ENCODE measurements around the gene DPY19L1. TPM values are rescaled to one million over a fixed set of nuclear protein-coding genes. Genes with fewer than 3 reads are reported as not detected.
"Not testable (repeated sequence)": the region's sequence is repeated elsewhere in the genome, so short reads cannot be mapped to it uniquely, and the experiment has no call there.

Gene DPY19L1
- total RNA-seq = 190 TPM

GRCh38 chr7:35037211-35037525, at the start of gene DPY19L1:
Gene DPY19L1 (minus strand): TSS chr7:35037485. CDS start chr7:35037394, 91 bp downstream.
- intact Hi-C loops (cut with DNase I) = loop anchor here (5.0 to 10.0 kb wide), 5 partner anchors 660 to 1910 kb away; partner anchors contain the start of genes ANLN, BBS9 and HERPUD2
- TF ChIP-seq CTCF (IDR thresholded peaks at IDR 0.05) = no peak
- peak within 1 kb of the TSS; percentile 64 to 78 for H3K4me3 ChIP-seq
- no peaks in the 10 kb centered on the region for H3K27me3 ChIP-seq
- H3K27ac ChIP-seq = peak within 1 kb of the TSS; percentile 76 to 93
- no peaks in the 10 kb centered on the region for H3K36me3 ChIP-seq
- no peaks in the 10 kb centered on the region for H3K9me3 ChIP-seq
- peaks cover 0 to 5% of the 10 kb centered on the region in 2 donors for H3K4me1 ChIP-seq
- no peak for DNase-seq (ENCODE audit: low spot score in 2 of 2)

GRCh38 chr7:35079517-35079916, 42.2 kb upstream of the DPY19L1 start:
- H3K4me1 ChIP-seq; H3K36me3 ChIP-seq; H3K4me3 ChIP-seq; intact Hi-C loops (cut with DNase I); H3K27ac ChIP-seq; DNase-seq (ENCODE audit: low spot score in 2 of 2); H3K9me3 ChIP-seq; H3K27me3 ChIP-seq: not testable (repeated sequence)

GRCh38 chr7:35074008-35074407, 36.7 kb upstream of the DPY19L1 start:
- H3K27me3 ChIP-seq; H3K9me3 ChIP-seq; DNase-seq (ENCODE audit: low spot score in 2 of 2); H3K4me1 ChIP-seq; H3K27ac ChIP-seq; H3K36me3 ChIP-seq; H3K4me3 ChIP-seq; intact Hi-C loops (cut with DNase I): not testable (repeated sequence)

- H3K4me1 ChIP-seq; H3K4me3 ChIP-seq; H3K27ac ChIP-seq; H3K36me3 ChIP-seq; H3K27me3 ChIP-seq; H3K9me3 ChIP-seq; DNase-seq (ENCODE audit: low spot score in 2 of 2); intact Hi-C loops (cut with DNase I): not testable (repeated sequence)
These were observed 35.9 kb upstream of the DPY19L1 start for GRCh38 chr7:35072950-35073827.

- intact Hi-C loops (cut with DNase I); H3K4me1 ChIP-seq; H3K27me3 ChIP-seq; H3K9me3 ChIP-seq; H3K36me3 ChIP-seq; H3K27ac ChIP-seq; H3K4me3 ChIP-seq; DNase-seq (ENCODE audit: low spot score in 2 of 2): not testable (repeated sequence)
These were observed 31.8 kb upstream of the DPY19L1 start for GRCh38 chr7:35069084-35069483.

- intact Hi-C loops (cut with DNase I); H3K27me3 ChIP-seq; H3K4me3 ChIP-seq; DNase-seq (ENCODE audit: low spot score in 2 of 2); H3K4me1 ChIP-seq; H3K9me3 ChIP-seq; H3K36me3 ChIP-seq; H3K27ac ChIP-seq: not testable (repeated sequence)
These were observed 28.1 kb upstream of the DPY19L1 start for GRCh38 chr7:35065382-35065781.

GRCh38 chr7:35058571-35058970, 21.3 kb upstream of the DPY19L1 start:
- H3K4me3 ChIP-seq; DNase-seq (ENCODE audit: low spot score in 2 of 2); H3K27me3 ChIP-seq; H3K4me1 ChIP-seq; H3K9me3 ChIP-seq; intact Hi-C loops (cut with DNase I); H3K36me3 ChIP-seq; H3K27ac ChIP-seq: not testable (repeated sequence)

- H3K9me3 ChIP-seq; intact Hi-C loops (cut with DNase I); H3K36me3 ChIP-seq; H3K27me3 ChIP-seq; H3K27ac ChIP-seq; H3K4me3 ChIP-seq; DNase-seq (ENCODE audit: low spot score in 2 of 2); H3K4me1 ChIP-seq: not testable (repeated sequence)
These were observed 20.5 kb upstream of the DPY19L1 start for GRCh38 chr7:35057505-35058451.

GRCh38 chr7:35055733-35056132, 18.4 kb upstream of the DPY19L1 start:
- H3K4me1 ChIP-seq; H3K27me3 ChIP-seq; H3K9me3 ChIP-seq; H3K4me3 ChIP-seq; intact Hi-C loops (cut with DNase I); H3K27ac ChIP-seq; H3K36me3 ChIP-seq; DNase-seq (ENCODE audit: low spot score in 2 of 2): not testable (repeated sequence)
- TF ChIP-seq CTCF (IDR thresholded peaks at IDR 0.05) = peak in 1 of 3 experiments; percentile 8

- intact Hi-C loops (cut with DNase I); H3K27ac ChIP-seq; DNase-seq (ENCODE audit: low spot score in 2 of 2); H3K4me1 ChIP-seq; H3K4me3 ChIP-seq; H3K36me3 ChIP-seq; H3K9me3 ChIP-seq; H3K27me3 ChIP-seq: not testable (repeated sequence)
These were observed 16.3 kb upstream of the DPY19L1 start for GRCh38 chr7:35053488-35054175.

- DNase-seq (ENCODE audit: low spot score in 2 of 2); H3K27me3 ChIP-seq; H3K4me3 ChIP-seq; H3K9me3 ChIP-seq; H3K27ac ChIP-seq; intact Hi-C loops (cut with DNase I); H3K36me3 ChIP-seq; H3K4me1 ChIP-seq: not testable (repeated sequence)
These were observed 11.1 kb upstream of the DPY19L1 start for GRCh38 chr7:35048390-35048789.
